DMS79 treated with DMSO at 0.1 percent for 48 hours (cell line): Measurements from ENCODE around the gene PAOX.
A peak's percentile ranks its signal among the peaks of the same experiment; 100 is the strongest.
"Not testable (repeated sequence)": the region's sequence is repeated elsewhere in the genome, so short reads cannot be mapped to it uniquely, and the experiment has no call there.

Experiments
- DNase-seq: peaks from one replicate; lab custom pipeline; 2025; lab: John Stamatoyannopoulos, UW

Gene PAOX

DNA sequence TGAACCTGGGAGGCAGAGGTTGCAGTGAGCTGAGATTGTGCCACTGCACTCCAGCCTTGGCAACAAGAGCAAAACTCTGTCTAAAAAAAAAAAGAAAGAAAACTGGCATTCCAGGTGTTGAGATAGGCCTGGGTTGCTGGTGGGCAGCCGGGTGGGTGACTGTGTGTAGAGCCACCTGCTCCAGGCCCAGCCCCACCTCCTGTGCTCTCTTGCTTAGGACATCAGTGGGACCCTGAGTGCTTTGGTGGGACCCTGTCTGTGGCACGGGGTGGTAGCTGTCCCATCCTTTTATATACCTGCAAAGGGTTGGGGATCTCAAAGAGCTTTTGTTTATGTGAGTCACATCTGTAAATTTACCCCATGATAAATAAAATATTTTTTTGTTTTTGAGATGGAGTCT is 6.2 kb downstream of the PAOX start:
- no peak for DNase-seq

DNA sequence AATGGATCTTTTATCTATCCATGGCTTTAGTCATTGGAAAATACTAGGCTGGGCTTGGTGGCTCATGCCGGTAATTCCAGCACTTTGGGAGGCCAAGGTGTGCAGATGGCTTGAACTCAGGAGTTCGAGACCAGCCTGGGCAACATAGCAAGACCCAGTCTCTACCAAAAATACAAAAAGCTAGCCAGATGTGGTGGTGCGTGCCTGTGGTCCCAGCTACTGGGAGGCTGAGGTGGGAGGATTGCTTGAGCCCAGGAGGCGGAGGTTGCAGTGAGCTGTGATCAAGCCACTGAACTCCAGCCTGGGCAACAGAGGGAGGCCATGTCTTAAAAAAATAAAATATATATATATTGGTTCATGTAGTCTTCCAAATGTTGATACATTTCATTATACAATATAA is 7.9 kb downstream of the PAOX start:
- DNase-seq: not testable (repeated sequence)

DNA sequence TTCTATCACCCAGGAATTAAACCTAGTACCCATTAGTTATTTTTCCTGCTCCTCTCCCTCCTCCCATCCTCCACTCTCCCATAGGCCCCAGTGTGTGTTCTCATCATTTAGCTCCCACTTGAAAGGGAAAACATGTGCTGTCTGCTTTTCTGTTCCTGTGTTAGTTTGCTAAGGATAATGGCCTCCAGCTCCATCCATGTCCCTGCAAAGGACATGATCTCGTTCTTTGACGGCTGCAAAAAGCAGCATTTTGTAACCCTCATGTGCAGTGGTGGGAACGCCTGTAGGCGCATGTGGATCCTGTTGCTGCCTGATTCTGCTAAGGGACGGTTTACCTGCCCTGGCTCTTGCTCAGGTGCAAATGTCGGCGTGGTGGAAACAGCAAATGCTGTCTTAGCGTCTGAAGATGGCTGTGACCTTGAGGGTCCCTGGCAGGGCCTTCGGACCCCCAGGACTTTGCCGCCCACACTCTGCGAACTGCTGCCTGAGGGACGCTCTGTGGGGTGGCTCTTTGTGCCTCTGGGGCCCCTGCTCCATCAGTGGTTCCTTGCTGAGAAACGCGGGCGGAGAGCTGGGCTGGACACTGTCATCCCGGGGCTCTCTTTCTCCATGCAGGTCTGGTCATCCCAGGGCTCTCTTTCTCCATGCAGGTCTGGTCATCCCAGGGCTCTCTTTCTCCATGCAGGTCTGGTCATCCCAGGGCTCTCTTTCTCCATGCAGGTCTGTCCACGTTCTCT is 9.3 kb downstream of the PAOX start:
- DNase-seq: no peak

DNA sequence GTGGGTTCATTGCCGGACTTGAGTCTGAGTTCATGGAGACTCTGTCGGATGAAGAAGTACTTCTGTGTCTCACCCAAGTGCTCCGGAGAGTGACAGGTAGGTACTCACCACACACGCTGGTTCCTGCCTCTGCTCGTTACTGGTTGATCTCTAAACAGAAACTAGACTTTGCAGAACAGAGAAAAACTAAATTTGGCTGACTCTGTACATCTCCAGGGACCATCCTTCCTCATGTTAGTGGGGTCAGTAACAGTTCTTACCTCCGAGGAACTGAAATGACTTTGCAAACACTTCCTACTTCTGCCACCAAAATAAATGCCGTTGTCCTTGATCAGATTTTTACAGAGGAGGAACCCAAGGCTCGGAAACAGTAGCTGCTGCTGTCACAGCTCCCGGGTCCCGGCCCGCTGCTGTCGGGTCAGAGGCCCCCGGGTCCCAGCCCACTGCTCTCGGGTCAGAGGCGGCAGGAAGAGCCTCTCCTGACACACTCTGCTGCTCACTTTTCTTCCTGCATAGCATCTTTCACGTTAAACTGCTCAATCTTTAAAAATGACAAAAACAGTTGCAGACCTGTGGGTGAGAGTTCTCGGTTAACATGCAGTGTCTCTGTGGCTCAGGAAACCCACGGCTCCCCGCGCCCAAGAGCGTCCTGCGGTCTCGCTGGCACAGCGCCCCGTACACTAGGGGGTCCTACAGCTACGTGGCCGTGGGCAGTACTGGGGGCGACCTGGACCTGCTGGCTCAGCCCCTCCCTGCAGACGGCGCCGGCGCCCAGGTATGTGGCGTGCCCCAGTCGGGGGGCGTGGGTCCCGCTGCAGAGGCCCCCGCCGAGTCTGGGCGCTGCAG is 10.1 kb downstream of the PAOX start:
- no peak for DNase-seq

DNA sequence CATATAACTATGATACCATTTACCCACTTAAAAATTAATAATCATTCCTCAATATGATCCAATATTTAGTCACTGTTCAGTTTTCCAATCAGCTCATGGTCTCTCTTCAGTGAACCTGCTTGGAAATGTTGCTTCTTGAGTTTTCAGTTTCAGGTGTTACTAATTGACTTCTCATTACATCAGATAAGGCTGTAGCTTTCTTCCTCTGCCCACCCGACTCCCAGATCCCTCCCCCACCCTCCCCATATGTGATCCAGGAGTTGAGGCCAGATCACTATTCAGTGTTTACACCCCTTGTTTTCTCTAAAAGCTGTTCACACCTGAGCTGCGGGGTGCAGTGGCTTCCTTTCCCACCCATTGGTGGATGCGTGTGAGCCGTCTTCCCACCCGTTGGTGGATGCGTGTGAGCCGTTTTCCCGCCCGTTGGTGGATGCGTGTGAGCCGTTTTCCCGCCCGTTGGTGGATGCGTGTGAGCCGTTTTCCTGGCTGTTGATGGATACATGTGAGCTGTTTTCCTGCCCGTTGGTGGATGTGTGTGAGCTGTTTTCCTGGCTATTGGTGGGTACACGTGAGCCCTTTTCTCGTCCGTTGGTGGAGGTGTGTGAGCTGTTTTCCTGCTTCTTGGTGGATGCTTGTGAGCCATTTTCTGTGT is 11.7 kb downstream of the PAOX start:
- DNase-seq: no peak

DNA sequence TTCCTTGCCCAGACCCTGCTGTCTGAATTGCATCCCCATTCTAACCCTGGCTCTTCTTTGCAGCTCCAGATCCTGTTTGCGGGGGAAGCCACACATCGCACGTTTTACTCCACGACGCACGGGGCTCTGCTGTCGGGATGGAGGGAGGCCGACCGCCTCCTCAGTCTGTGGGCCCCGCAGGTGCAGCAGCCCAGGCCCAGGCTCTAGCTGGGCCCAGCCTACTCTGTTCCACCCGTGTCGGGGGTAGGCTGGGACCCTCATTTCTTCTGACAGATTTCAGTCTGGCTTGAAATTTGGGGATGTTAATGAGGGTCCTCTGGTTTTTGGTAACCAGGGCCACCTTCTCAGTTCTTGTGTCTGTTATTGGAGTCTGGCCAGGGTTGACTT is 12.2 kb downstream of the PAOX start:
- no peak for DNase-seq

DNA sequence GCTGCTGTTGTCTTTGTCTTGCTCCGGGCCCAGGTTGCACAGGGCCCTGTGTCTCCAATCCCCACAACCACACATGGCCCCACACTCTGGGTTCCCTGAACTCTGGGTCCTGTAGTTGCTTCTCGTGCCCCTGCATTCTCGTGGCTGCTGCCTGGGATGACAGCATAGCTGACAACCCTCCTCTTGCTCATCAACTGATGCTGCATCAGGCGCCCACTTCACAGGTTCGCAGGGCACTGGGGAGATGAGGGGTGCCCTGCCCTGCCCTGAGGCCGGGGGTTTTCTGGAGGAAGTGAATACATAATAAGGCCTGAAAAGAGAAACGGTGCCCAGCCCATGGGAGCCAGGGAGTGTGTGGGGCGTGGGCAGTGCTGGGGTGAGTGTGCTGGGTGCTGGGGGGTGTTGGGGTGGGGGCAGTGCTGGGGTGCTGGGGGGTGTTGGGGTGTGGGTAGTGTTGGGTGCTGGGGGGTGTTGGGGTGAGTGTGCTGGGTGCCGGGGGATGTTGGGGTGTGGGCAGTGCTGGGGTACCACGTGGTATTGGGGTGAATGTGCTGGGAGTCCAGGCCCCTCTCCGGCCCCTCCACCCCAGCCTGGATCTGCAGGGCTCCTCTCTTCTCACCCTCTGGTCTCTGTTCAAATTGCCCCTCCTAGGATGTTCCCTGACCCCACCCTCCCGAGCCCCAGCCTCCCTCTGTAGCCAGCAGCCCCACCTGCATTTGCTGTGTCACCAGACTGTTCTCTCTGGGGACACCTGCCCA is 12.9 kb downstream of the PAOX start:
- DNase-seq: no peak

DNA sequence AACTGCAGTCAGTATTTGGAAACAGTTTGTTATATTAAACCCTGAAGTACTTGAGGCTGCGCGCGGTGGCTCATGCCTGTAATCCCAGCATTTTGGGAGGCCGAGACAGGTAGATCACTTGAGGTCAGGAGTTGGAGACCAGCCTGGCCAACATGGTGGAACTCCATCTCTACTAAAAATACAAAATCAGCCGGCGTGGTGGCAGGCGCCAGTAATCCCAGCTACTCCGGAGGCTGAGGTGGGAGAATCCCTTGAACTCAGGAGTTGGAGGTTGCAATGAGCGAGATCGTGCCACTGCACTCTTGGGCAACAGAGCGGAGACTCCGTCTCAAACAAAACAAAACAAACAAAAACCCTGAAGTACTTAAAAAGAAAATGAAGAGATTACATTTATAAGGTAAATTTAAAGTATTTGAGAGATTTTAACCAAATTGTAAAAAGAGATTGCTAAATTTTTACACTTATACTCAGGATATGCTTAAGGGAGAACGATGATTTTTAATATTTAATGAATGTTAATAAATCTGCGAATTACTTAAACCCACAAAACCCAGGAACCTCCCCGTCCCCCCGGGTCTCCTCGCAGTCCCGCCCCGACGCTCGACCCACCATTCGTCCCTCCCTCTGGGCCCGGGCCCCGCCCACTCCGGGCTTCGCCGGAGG is 14.5 kb downstream of the PAOX start:
- DNase-seq: no peak

DNA sequence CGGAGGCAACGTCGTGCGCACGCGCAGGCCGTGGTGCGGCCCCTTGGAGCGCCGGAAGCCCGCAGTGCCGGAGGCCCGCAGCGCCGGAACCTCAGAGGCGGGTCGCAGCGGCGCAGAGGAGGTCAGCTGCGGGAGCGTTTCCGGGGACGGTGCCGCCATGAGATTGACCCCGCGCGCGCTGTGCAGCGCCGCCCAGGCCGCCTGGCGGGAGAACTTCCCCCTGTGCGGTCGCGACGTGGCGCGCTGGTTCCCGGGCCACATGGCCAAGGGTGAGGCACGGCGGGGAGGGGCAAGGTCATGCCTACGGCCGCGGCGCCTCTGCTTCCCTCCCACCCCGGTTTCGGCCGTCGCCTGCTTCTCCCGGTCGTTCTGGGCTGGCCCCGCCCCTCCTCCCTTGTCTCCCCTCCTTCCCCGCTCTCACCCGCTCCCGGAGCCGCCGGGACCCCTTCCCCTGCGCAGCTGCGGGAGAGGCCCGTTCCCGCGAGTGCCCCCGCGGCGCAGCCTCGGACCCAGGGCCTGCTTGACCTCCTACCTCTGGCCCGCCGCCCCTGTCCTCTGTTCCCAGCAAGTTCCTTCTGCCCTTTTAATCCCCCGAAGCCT is 15.1 kb downstream of the PAOX start, which contains the start of gene MTG1:
MTG1 (plus strand) TSS at position 94 of the 600 bp plus-strand sequence; CDS start at position 158, 64 bp downstream.
- peak; percentile 59 for DNase-seq

DNA sequence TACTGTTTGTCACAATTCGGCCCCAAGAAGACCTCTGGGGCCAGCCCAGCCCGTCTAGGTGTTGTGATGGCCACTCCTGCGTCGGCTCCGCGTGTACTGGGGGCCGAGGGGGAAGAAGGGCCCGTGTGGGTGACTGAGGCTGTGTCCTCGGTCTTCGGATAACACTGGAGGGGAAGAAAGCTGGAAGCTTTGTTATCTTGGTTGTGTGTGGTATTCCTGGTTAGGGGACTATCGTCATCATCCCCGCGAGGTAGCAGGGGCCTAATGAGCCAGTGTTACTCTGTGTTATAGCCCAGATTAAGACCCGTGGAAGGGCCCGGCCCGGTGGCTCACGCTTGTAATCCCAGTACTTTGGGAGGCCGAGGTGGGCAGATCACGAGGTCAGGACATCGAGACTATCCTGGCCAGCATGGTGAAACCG is 15.7 kb downstream of the PAOX start:
- no peak for DNase-seq

DNA sequence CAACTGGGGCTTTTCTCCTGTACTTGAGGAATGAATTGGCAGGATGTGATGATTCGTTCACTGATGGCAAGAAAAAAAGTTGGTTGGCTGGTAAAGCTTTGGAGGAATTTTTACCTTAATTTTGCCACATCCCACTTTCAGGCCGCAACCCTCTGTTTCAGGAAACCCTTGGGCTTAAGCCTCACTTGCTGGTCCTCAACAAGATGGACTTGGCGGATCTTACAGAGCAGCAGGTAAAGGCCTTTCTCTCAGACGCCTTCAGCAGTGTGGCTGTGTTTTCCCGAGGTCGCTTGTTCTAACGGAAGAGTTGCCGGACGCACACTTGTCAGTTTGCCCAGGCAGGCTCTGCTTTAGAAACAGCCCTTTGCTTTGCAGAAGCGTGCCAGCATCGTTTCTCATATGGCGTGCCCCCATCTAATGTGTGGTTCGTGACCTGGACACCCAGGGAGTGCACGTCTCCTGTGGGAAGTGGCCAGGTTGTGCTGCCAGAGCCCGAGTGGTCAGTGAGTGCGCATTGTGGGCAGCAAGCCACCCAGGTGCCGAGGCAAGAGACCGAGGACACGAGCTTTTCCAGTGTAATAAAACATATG is 17.1 kb downstream of the PAOX start:
- no peak for DNase-seq

DNA sequence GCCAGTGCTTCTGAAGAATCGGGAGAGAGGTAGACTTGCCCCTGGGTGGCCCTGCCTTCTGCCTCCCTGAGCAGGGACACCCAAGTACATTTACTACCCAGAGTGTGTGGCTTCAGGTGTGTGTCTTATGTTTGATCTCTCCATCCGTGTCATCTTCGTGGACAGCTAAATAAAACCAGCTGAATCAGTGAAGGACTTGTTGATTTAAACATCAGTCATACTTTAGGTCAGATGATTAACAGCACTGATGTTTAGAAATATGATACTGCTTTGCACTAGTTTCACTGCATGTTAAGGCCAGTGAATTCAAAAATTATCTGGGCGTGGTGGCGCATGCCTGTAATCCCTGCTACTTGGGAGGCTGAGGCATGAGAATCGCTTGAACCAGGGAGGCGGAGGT is 18.9 kb downstream of the PAOX start:
- no peak for DNase-seq

DNA sequence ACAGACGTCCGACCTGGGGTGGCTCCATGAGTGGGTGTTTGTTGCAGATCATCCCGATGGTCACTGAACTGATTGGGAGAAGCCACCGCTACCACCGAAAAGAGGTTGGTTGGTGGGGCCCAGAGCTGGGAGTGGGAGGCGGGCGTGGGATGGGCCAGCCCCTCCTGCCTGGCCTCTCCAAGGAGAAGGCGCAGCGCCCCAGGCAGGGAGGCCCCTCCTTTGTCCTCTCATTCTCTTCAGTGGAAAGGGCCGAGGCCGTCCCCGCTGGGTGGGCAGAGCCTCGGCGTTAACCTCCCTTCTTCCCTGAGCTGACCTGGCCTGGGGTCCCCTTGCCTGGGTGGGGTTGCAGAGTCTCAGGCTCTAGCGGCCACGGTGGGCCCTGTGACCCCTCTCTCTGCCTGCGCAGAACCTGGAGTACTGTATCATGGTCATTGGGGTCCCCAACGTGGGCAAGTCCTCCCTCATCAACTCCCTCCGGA is 20.1 kb downstream of the PAOX start:
- no peak for DNase-seq

DNA sequence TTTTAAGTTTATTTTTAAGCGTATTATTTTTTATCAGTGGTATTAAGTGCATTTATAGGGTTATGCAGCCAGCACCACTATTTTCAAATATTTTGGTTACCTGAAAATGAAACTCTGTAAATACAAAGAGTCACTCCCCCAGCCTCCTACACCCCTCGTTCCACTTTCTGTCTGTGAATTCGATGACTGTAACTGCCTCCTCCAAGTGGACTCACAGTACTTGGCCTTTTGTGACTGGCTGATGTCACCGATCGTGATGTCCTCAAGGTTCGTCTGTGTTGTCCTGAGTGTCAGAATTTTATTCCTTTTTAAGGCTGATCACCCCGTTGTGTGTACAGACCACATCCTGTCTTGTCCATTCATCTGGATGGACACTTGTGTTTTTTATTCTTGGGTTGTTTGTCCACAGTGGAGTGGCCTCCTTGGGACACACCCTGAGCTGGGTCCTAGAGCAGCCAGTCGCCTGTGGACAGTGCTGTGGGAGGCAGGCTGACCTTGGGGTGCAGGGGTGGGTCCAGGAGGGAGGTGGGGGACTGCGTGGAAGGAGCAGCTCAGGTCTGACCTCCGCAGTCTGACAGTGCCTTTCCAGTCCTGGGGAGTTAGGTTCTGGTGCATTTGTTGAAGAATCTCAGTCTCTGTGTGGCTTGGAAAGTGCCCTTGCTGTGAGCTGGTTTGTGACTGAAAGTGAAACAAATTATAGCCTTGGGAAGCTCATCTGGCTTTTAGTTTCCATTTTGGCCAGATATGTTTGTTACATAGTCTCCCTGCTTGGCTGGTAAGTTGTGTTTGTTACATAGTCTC is 21.8 kb downstream of the PAOX start:
- DNase-seq: no peak

DNA sequence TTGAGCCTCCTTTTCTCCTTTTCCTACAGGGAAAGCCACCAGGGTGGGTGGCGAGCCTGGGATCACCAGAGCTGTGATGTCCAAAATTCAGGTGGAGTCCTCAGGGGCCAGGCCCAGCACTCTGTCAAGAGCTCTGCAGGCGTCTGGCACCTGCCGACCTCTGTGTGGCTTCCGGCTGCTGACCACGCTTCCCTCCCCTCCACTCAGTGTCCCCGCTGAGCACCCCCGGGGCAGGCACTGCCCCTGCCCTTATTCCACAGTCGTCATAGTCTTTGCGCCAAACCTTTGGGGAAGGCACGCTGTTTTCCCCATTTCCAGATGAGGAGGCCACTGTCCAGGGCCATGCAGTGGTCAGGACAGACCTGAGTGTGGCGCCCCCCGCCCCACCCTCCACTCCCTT is 22.4 kb downstream of the PAOX start:
- DNase-seq: no peak

DNA sequence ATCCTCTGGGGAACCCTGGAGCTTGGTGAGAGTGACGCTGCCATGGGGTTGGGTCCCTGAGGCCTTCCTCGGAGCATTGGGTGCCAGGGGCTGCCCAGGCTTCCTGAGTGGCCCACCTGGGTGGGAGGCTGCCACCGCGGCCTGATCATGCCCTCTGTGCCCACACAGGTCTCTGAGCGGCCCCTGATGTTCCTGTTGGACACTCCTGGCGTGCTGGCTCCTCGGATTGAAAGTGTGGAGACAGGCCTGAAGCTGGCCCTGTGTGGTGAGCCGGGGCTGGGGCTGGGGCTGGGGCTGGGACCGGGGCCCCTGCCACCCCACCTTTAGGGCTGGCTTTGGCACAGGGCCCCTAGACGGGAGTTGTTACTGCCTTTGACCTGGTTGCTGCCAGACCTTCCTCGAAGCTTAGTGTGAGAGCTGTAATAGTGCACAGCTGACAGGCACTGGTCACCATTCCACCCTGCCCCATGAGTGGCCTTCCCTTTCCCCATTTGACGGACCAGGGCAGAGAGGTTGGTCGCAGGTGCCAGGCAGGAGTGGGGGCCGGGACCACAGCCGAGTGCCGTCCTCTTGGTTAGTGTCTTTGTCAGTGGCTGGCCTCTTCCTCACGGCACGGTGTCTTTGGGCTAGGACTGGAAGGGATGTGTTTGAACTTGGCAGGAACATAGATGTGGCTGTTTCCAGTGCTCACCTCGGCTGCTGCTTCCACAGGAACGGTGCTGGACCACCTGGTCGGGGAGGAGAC is 23.1 kb downstream of the PAOX start:
- no peak for DNase-seq

DNA sequence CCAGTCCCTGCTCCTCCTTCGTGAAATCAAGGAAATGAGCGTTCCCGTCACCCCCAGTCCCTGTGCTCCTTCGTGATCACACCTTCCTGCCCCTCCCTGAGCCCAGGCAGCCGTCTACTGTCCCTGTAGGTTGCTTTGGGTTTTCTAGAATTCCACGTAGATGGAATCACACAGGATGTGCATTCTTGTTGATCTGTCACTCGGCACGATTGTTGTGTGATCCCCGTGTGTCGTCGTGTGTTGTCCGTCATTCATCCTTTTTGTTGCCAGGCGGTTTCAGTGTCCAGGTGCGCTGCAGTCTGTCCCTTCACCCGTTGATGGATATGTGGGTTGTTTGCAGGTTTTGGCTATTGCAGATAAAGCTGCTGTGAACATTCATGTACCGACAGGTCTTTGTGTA is 24.3 kb downstream of the PAOX start:
- no peak for DNase-seq

DNA sequence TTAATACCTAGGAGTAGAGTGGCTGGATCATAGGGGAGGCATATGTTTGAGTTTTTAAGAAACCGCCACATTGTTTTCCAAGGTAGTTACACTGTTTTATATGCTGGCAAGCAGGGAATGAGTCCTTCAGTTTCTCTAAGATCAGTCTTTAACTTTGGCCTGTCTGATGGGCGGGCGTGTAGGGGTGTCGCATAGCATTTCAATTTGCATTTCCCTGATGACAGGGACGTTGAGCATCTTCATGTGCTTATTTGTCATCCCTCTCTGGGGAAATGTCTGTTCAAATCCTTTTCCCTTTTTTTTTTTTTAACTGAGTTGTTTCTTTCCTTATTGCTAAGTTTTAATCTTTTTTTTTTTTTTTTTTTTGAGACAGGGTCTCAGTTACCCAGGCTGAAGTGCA is 24.7 kb downstream of the PAOX start:
- no peak for DNase-seq

DNA sequence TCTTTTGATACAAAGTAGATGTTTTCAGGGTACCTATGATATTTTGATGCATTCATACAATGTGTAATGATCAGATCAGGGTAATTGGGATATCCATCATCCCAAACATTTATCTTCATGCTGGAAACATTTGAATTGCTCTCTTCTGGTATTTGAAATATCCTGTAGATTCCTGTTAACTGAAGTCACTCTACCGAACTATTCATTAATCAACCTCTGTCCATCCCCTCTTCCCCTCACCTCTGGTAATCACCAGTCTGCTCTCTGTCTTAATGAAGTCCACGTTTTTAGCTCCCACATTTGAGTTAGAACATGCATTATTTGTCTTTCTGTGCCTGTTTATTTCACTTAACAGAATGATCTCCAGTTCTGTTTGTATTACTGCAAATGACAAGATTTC is 26.2 kb downstream of the PAOX start:
- DNase-seq: no peak
